ENCODE data around the gene GUCY1A1. TPM values are rescaled to one million over a fixed set of nuclear protein-coding genes. Genes with fewer than 3 reads are reported as not detected.

The GUCY1A1 gene
- polyA plus RNA-seq, 1 donor from 2014 or later = 13.6 TPM

DNA sequence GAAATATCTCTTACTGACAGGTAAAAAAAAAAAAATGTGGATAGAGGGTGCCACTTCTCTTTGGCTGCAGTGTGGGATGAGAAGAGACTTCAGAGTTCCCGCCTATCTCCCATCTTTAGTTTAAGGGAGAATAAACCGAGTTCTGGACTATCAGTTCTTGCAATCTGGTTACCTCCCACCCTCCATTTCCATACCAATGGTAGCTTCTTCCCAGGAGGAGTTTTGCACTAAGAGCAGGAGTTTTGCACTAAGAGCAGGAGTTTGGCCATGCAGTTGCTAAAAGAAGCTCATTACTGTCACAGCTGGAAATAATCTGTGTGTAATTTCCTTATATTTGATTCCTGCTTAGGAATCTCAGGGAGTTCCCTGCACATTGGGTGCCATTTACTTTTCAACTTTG is 81.4 kb downstream of the GUCY1A1 start:
- H3K79me2 ChIP-seq (replicated peaks; ENCODE audit: insufficient read depth, low read length) = no peaks in the 10 kb centered on the region
- H3K27ac ChIP-seq (ENCODE audit: low read length) = no peak overlapping the region
- no peaks in the 10 kb centered on the region for H3K9me2 ChIP-seq (ENCODE audit: insufficient read depth, low read length)
- H3K9ac ChIP-seq (ENCODE audit: low read length) = no peak overlapping the region
- no peaks in the 10 kb centered on the region for H3F3A ChIP-seq (ENCODE audit: insufficient read depth, low read length, poor library complexity, severe bottlenecking)
- H3K4me3 ChIP-seq (ENCODE audit: low read length) = no peak overlapping the region
- no peaks in the 10 kb centered on the region for H3K9me3 ChIP-seq (ENCODE audit: low read length)
- H3K36me3 ChIP-seq (ENCODE audit: insufficient read depth, low read length) = no peaks in the 10 kb centered on the region
- H3K27me3 ChIP-seq (ENCODE audit: insufficient read depth, low read depth, low read length) = no peaks in the 10 kb centered on the region
- H4K20me1 ChIP-seq (ENCODE audit: insufficient read depth) = no peaks in the 10 kb centered on the region
- H3K4me2 ChIP-seq (ENCODE audit: low read length) = no peak overlapping the region
- TF ChIP-seq, protein P1, sequence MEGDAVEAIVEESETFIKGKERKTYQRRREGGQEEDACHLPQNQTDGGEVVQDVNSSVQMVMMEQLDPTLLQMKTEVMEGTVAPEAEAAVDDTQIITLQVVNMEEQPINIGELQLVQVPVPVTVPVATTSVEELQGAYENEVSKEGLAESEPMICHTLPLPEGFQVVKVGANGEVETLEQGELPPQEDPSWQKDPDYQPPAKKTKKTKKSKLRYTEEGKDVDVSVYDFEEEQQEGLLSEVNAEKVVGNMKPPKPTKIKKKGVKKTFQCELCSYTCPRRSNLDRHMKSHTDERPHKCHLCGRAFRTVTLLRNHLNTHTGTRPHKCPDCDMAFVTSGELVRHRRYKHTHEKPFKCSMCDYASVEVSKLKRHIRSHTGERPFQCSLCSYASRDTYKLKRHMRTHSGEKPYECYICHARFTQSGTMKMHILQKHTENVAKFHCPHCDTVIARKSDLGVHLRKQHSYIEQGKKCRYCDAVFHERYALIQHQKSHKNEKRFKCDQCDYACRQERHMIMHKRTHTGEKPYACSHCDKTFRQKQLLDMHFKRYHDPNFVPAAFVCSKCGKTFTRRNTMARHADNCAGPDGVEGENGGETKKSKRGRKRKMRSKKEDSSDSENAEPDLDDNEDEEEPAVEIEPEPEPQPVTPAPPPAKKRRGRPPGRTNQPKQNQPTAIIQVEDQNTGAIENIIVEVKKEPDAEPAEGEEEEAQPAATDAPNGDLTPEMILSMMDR (IDR thresholded peaks at IDR 0.05; ENCODE audit: poor library complexity, severe bottlenecking) = no peak
- TF ChIP-seq MXI1 (conservative IDR thresholded peaks at IDR 0.05; ENCODE audit: poor library complexity, severe bottlenecking) (no peak), EP300 (conservative IDR thresholded peaks at IDR 0.05; ENCODE audit: poor library complexity, severe bottlenecking) (no peak), EZH2 (IDR thresholded peaks at IDR 0.05; ENCODE audit: borderline replicate concordance, insufficient read depth, low read length, poor library complexity, severe bottlenecking) (no peak), RAD21 (conservative IDR thresholded peaks at IDR 0.05) (no peak), TAF1 (IDR thresholded peaks at IDR 0.05; ENCODE audit: low read depth) (no peak), SMC3 (conservative IDR thresholded peaks at IDR 0.05; ENCODE audit: poor library complexity) (no peak), POLR2AphosphoS5 (IDR thresholded peaks at IDR 0.05) (no peak)
- TF ChIP-seq, protein P2, sequence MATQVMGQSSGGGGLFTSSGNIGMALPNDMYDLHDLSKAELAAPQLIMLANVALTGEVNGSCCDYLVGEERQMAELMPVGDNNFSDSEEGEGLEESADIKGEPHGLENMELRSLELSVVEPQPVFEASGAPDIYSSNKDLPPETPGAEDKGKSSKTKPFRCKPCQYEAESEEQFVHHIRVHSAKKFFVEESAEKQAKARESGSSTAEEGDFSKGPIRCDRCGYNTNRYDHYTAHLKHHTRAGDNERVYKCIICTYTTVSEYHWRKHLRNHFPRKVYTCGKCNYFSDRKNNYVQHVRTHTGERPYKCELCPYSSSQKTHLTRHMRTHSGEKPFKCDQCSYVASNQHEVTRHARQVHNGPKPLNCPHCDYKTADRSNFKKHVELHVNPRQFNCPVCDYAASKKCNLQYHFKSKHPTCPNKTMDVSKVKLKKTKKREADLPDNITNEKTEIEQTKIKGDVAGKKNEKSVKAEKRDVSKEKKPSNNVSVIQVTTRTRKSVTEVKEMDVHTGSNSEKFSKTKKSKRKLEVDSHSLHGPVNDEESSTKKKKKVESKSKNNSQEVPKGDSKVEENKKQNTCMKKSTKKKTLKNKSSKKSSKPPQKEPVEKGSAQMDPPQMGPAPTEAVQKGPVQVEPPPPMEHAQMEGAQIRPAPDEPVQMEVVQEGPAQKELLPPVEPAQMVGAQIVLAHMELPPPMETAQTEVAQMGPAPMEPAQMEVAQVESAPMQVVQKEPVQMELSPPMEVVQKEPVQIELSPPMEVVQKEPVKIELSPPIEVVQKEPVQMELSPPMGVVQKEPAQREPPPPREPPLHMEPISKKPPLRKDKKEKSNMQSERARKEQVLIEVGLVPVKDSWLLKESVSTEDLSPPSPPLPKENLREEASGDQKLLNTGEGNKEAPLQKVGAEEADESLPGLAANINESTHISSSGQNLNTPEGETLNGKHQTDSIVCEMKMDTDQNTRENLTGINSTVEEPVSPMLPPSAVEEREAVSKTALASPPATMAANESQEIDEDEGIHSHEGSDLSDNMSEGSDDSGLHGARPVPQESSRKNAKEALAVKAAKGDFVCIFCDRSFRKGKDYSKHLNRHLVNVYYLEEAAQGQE (IDR thresholded peaks at IDR 0.05; ENCODE audit: borderline replicate concordance) = no peak
- no peak overlapping the region for H2AFZ ChIP-seq (ENCODE audit: low read depth, low read length)

DNA sequence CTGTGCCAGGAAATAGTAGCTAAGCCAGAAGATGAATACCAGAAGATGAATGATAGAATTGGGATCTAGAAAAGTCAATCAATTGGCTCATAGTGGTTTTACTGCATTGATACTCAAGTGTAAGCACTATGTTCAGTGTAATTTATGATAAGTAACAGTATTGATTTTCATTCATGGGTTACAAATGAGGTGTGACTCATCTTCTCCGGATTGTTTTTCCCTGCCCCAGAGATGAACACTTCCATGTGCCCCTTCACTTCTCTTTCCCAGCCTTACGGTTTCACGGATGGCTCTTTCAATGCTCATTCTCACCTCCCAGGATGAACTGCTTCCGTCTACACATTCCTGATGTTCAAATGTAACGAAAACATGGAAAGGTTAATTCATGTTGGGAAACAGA is 82.4 kb downstream of the GUCY1A1 start:
- H3K27ac ChIP-seq (ENCODE audit: low read length) = no peak overlapping the region
- H3K9ac ChIP-seq (ENCODE audit: low read length) = no peak overlapping the region
- no peaks in the 10 kb centered on the region for H3K9me2 ChIP-seq (ENCODE audit: insufficient read depth, low read length)
- TF ChIP-seq POLR2AphosphoS5 (IDR thresholded peaks at IDR 0.05) (no peak), MXI1 (conservative IDR thresholded peaks at IDR 0.05; ENCODE audit: poor library complexity, severe bottlenecking) (no peak), EZH2 (IDR thresholded peaks at IDR 0.05; ENCODE audit: borderline replicate concordance, insufficient read depth, low read length, poor library complexity, severe bottlenecking) (no peak), TAF1 (IDR thresholded peaks at IDR 0.05; ENCODE audit: low read depth) (no peak), EP300 (conservative IDR thresholded peaks at IDR 0.05; ENCODE audit: poor library complexity, severe bottlenecking) (no peak), RAD21 (conservative IDR thresholded peaks at IDR 0.05) (no peak), SMC3 (conservative IDR thresholded peaks at IDR 0.05; ENCODE audit: poor library complexity) (no peak)
- TF ChIP-seq, protein P2 (IDR thresholded peaks at IDR 0.05; ENCODE audit: borderline replicate concordance) = no peak
- TF ChIP-seq, protein P1 (IDR thresholded peaks at IDR 0.05; ENCODE audit: poor library complexity, severe bottlenecking) = no peak
- no peak overlapping the region for H3K4me3 ChIP-seq (ENCODE audit: low read length)
- no peaks in the 10 kb centered on the region for H3K27me3 ChIP-seq (ENCODE audit: insufficient read depth, low read depth, low read length)
- no peaks in the 10 kb centered on the region for H3F3A ChIP-seq (ENCODE audit: insufficient read depth, low read length, poor library complexity, severe bottlenecking)
- no peaks in the 10 kb centered on the region for H3K9me3 ChIP-seq (ENCODE audit: low read length)
- no peaks in the 10 kb centered on the region for H3K79me2 ChIP-seq (replicated peaks; ENCODE audit: insufficient read depth, low read length)
- no peak overlapping the region for H2AFZ ChIP-seq (ENCODE audit: low read depth, low read length)
- H4K20me1 ChIP-seq (ENCODE audit: insufficient read depth) = no peaks in the 10 kb centered on the region
- no peaks in the 10 kb centered on the region for H3K36me3 ChIP-seq (ENCODE audit: insufficient read depth, low read length)
- no peak overlapping the region for H3K4me2 ChIP-seq (ENCODE audit: low read length)

Measured in neural cell (in vitro differentiated cells).